Mammary epithelial cell (primary cell): ENCODE data around the gene SCGN.

Source experiments
- EZH2 ChIP-seq: IDR thresholded peaks from 2 replicates; pipeline ENCODE4 v1.6.1; 2012; ENCODE audit warnings: low read length, inconsistent platforms, borderline replicate concordance
- TF ChIP-seq, protein P1 (sequence below), 2 donors: IDR thresholded peaks in 1 of 2; conservative IDR thresholded peaks in 1 of 2; 2 replicates each; pipeline ENCODE4 v1.5.1; 2011 to 2012; ENCODE audit warnings: inconsistent platforms in 2 of 2, low read length in 2 of 2, mild to moderate bottlenecking in 2 of 2, control low read depth in 1 of 2, low read depth in 1 of 2; ENCODE audit not compliant: insufficient read depth in 1 of 2; ENCODE audit errors: extremely low read depth in 1 of 2

DNA sequence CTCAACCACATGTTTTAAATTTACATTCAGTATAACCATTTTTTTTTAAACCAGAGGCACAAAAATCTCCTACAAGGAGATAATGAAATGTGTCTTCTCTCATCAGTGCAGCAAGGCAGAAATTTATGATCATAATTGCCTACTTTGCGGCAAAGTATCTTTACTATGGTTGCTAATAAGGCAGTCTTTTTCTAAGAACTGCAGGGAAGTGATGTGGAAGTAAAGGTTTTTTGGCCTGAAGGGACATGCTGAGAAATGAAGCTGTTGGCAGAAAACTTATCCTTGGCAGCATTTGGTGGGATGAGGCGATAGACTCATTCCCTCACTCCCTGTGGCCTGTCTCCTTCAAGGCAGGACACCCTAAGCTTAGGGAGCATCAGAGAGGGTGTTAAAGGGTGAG lies 48.7 kb downstream of the SCGN start:
- TF ChIP-seq, protein P1, sequence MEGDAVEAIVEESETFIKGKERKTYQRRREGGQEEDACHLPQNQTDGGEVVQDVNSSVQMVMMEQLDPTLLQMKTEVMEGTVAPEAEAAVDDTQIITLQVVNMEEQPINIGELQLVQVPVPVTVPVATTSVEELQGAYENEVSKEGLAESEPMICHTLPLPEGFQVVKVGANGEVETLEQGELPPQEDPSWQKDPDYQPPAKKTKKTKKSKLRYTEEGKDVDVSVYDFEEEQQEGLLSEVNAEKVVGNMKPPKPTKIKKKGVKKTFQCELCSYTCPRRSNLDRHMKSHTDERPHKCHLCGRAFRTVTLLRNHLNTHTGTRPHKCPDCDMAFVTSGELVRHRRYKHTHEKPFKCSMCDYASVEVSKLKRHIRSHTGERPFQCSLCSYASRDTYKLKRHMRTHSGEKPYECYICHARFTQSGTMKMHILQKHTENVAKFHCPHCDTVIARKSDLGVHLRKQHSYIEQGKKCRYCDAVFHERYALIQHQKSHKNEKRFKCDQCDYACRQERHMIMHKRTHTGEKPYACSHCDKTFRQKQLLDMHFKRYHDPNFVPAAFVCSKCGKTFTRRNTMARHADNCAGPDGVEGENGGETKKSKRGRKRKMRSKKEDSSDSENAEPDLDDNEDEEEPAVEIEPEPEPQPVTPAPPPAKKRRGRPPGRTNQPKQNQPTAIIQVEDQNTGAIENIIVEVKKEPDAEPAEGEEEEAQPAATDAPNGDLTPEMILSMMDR (conservative IDR thresholded peaks at IDR 0.05 in 1 of 2, IDR thresholded peaks at IDR 0.05 in 1 of 2; ENCODE audit: extremely low read depth in 1 of 2, insufficient read depth in 1 of 2, low read depth in 1 of 2, low read length in 2 of 2), result no peak
- no peak for TF ChIP-seq EZH2
